Ovary (tissue), 9 donors: ENCODE results near the gene HBP1. TPM values are rescaled to one million over a fixed set of nuclear protein-coding genes. Genes with fewer than 3 reads are reported as not detected.
"Not testable (repeated sequence)": the region's sequence is repeated elsewhere in the genome, so short reads cannot be mapped to it uniquely, and the experiment has no call there.

Source experiments
- DNase-seq, 5 donors: peaks; one replicate each; pipeline ENCODE4 v3.0.0-alpha.2; 2019 to 2020
- H3K27ac ChIP-seq, 2 donors: fragments of 200-600 bp; one replicate each; pipeline versions ENCODE4 v1.5.1 to v1.8.0; 2019 to 2022
- H3K27me3 ChIP-seq: fragments of 200-600 bp; one replicate; pipeline ENCODE4 v1.8.0; 2022
- H3K36me3 ChIP-seq: fragments of 200-600 bp; sonication (generic); one replicate; pipeline ENCODE4 v1.5.1; 2019
- H3K4me1 ChIP-seq: one replicate; pipeline ENCODE4 v1.8.1; 2013; ENCODE audit warnings: mild to moderate bottlenecking, moderate library complexity; ENCODE audit not compliant: insufficient read depth
- H3K4me3 ChIP-seq: fragments of 200-600 bp; sonication (generic); one replicate; pipeline ENCODE4 v1.5.1; 2017
- H3K9me3 ChIP-seq, 2 donors: fragments of 200-600 bp in 1 of 2; sonication (generic) in 1 of 2; one replicate each; pipeline versions ENCODE4 v1.5.1 to v1.8.1; 2013 to 2019; ENCODE audit warnings: mild to moderate bottlenecking in 1 of 2, moderate library complexity in 1 of 2
- CTCF ChIP-seq, 3 donors: fragments of 450-650 bp in 2 of 3; fragments of 200-600 bp in 1 of 3; IDR thresholded peaks; one replicate each; pipeline versions ENCODE4 v1.5.1 to v1.8.0; 2016 to 2022; ENCODE audit warnings: antibody characterized with exemption in 3 of 3, mild to moderate bottlenecking in 1 of 3
- EP300 ChIP-seq: sonication (generic); formaldehyde crosslinking; IDR thresholded peaks from one replicate; pipeline ENCODE4 v1.6.1; 2017; ENCODE audit warnings: antibody characterized with exemption
- POLR2A ChIP-seq: fragments of 450-650 bp; IDR thresholded peaks from one replicate; pipeline ENCODE4 v1.6.1; 2017; ENCODE audit warnings: antibody characterized with exemption, mild to moderate bottlenecking, moderate library complexity
- WGBS, 3 donors: extraction: QIAGEN DNeasy Blood & Tissue Kit in 1 of 3; methylation state at CpG; one replicate each; pipeline versions ENCODE4 v1.1.5 to v1.1.7; 2013 to 2017; 5-methylcytosine and 5-hydroxymethylcytosine counted together
- intact Hi-C, 4 donors: fragments of 100-400 bp; cut with DNase I; formaldehyde crosslinking; loops; one replicate each; pipeline versions ENCODE4 v1.11.0 to v1.15.1; 2022 to 2023
- polyA plus RNA-seq, 2 donors: library from polyadenylated mRNA; stranded (reverse); fragments of 200-250 nt in 1 of 2; fragments of 350-450 nt in 1 of 2; fragmentation: Illumina TruSeq in 1 of 2; extraction: RNeasy Lipid Tissue Mini Kit (QIAGEN cat#74804) in 1 of 2; gene quantifications; one replicate each; pipeline ENCODE4 v1.2.3, GENCODE V29; 2013 to 2014
- total RNA-seq, 7 donors: library from RNA; depleted of rRNA in 2 of 7; stranded (reverse); fragments of >200 nt in 2 of 7; fragmentation: NEBNext Ultra II Directional in 3 of 7; extraction: Animal tissue kit (Norgen Biotek cat#: 25700) in 3 of 7; gene quantifications; one replicate each; pipeline versions ENCODE4 v1.1.0 to v1.2.4, GENCODE V29; 2016 to 2023
- donor health status: DM: no; HTN: no; CAD: no; lungs with moderate emphysema.
- donor health status: DM: no; HTN: no; CAD: no.
- donor health status: Bipolar disorder and iron deficiency.
- donor health status: DM: yes; HTN: yes; CAD: no.
- donor health status: DM: no; HTN: no; CAD: no.
- donor health status: DM: yes; HTN: yes; CAD: no.

The HBP1 gene
- total and polyA plus RNA-seq, 9 donors: 31.8 to 121 (median 73.8) TPM

DNA sequence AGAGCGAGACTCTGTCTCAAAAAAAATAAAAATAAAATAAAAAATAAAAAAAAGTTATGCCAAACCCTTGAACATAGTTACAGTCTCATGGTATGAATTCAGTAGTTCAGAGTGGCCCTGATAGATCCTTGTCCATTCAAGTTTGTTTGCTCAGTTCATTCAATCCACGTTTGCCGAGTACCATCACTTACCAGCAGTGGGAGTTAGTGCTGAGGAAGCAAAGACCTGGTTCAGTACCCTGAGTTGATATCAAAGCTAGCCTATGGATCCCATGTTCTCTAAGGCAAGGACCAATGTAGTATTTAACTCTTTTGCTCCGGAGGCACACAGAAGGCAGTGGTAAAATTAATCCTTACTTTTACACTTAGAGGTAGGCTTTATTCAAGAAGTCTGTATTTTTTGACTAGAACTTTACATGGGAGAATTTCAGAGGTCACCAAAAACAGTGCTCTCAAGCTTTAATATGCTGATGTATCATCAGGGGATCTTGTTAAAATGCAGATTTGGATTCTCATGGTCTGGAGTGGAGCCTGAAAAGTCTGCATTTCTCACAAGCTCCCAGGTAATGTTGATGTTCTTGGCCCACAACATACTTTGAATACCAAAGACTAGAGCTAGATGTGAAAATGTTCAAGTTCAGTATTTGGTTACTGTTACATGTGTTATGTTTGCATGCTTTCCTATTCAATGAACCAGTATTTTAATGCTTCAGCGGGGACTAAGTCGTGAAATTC, 38.1 kb upstream of the HBP1 start:
- Histone ChIP-seq H3K9me3 (no peaks in the 10 kb centered on the region), H3K4me3 (no peak overlapping the region), H3K27me3 (no peaks in the 10 kb centered on the region), H3K36me3 (no peaks in the 10 kb centered on the region), H3K27ac (no peak overlapping the region), H3K4me1 (no peaks in the 10 kb centered on the region)
- TF ChIP-seq CTCF (IDR thresholded peaks at IDR 0.05) (no peak), EP300 (no peak), POLR2A (no peak)
- intact Hi-C loops: no loop called here
- no peak for DNase-seq
- whole genome bisulfite sequencing, 3 donors: 72 to 75% (median 73%) methylated on average over 6 of the region's 6 CpGs

- no peaks in the 10 kb centered on the region for H3K36me3 ChIP-seq
- H3K27ac ChIP-seq: no peak overlapping the region
- no peak for TF ChIP-seq EP300
- no peak for TF ChIP-seq POLR2A
- TF ChIP-seq CTCF (IDR thresholded peaks at IDR 0.05): no peak
- no peaks in the 10 kb centered on the region for H3K4me1 ChIP-seq
- intact Hi-C loops: no loop called here
- DNase-seq: no peak
- H3K27me3 ChIP-seq: no peaks in the 10 kb centered on the region
- 75 to 87% (median 84%) methylated on average over 2 of the region's 2 CpGs for WGBS, 3 donors
- no peaks in the 10 kb centered on the region for H3K9me3 ChIP-seq
- H3K4me3 ChIP-seq: no peak overlapping the region
Measured at GRCh38 chr7:107133396-107133795, 35.4 kb upstream of the HBP1 start.

GRCh38 chr7:107138696-107139420, 29.9 kb upstream of the HBP1 start:
- no peak for DNase-seq
- intact Hi-C loops: no loop called here
- WGBS, 3 donors: 83 to 90% (median 89%) methylated on average over 7 of the region's 7 CpGs

DNA sequence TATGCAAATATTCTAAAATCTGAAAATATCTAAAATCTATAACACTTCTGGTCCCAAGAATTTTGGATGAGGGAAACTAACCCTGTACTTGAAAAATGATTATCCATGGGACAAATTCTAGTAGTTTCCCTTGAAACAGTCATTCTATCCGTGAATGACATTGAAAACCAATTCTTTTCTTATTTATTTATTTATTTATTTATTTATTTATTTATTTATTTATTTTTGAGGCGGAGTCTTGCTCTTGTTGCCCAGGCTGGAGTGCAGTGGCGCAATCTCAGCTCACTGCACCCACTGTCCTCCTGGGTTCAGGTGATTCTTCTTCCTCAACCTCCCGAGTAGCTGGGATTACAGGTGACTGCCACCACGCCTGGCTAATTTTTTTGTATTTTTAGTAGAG, 24.9 kb upstream of the HBP1 start:
- H3K36me3 ChIP-seq, H3K9me3 ChIP-seq, H3K4me1 ChIP-seq, DNase-seq, intact Hi-C loops, H3K27ac ChIP-seq, H3K27me3 ChIP-seq, H3K4me3 ChIP-seq: not testable (repeated sequence)
- 86 to 95% (median 88%) methylated on average over 5 of the region's 5 CpGs for WGBS, 3 donors

More at GRCh38 chr7:107138696-107139420, 29.9 kb upstream of the HBP1 start:
- H3K9me3 ChIP-seq: no peaks in the 10 kb centered on the region
- no peak overlapping the region for H3K4me3 ChIP-seq
- no peak overlapping the region for H3K27ac ChIP-seq
- no peaks in the 10 kb centered on the region for H3K27me3 ChIP-seq
- H3K4me1 ChIP-seq: no peaks in the 10 kb centered on the region
- H3K36me3 ChIP-seq: no peaks in the 10 kb centered on the region
- TF ChIP-seq CTCF (IDR thresholded peaks at IDR 0.05) (no peak), EP300 (no peak), POLR2A (no peak)
